Hematopoietic multipotent progenitor cell treated with erythropoietin and hydrocortisone succinate and interleukin-3 and kit ligand, for 4 days (in vitro differentiated cells): Measurements from ENCODE around the gene IFNA8.
"Not testable (repeated sequence)": the region's sequence is repeated elsewhere in the genome, so short reads cannot be mapped to it uniquely, and the experiment has no call there.

ENCODE experiments used
- DNase-seq: peaks from one replicate; pipeline ENCODE4 v3.0.0-alpha.2; 2015

Gene IFNA8

DNA sequence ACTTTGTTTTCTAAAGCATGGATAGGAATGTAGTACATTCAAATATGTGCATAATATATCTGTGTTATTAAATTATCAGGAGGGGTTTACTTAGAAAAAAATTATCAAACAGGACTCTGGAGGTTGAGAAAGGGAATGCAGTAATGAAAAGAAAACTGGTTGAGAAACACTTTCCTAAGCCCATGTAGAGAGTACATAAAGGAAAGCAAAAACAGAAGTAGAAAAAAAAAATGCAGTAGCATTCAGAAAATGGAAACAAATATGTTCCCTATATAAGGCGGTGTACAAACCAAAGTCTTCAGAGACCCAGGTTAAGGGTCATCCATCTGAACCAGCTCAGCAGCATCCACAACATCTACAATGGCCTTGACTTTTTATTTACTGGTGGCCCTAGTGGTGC lies at the start of gene IFNA8:
Gene IFNA8 (plus strand): TSS at position 301 of the 400 bp plus-strand sequence. CDS start 60 bp downstream, at position 361.
- no peak for DNase-seq

DNA sequence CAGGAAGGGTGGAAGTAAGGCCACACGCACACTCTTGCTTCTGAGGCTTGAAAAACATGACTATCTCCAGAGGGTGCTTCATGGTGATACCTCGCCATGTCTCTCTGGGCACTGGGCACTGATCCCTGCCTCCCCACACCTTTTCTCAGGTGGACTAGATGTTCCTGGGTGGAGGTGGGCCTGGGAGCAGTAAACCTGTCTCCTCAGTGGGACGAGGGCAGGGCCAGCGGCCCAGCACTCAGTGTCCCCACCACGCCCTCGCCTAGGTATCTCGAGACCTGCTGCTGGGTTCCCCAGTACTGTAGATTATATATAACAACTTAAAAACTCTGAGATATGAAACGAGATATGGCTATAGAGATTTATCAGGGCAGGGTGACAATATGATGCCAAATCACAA lies 46.6 kb upstream of the IFNA8 start:
- no peak for DNase-seq

DNA sequence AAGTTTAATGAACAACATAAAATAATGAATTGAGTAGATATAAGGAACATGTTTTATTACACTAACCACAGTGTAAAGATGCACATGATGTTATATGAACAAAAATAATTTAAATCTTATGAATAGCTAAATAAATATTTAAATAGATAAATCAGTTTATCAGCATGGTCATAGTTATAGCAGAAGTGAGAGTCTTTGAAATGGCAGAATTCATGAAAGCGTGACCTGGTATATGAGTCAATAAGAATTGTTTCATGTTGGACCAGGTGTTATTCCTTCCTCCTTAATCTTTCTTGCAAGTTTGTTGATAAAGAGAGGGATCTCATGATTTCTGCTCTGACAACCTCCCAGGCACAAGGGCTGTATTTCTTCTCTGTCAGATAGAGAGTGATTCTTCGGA lies 41.7 kb upstream of the IFNA8 start:
- DNase-seq, result not testable (repeated sequence)

DNA sequence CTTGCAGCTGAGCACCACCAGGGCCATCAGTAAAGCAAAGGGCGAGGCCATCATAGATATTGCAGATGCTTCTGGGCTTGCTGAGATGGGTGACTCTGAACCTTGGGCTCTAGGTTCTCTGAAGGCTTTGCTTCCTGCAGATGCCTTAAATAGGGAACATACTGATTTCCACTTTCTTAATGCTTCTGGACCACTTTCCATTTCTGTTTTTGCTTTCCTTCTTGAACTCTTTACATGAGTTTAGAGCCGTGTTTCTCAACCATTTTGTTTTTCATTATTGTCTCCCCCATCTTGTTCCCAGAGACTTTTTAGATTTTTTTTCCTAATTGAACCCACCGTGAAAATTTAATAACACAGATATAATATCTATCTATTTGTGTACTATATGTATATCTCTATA lies 41.0 kb upstream of the IFNA8 start, which contains the start of gene IFNA13:
Gene IFNA13 (minus strand): TSS at position 101 of the 400 bp plus-strand sequence. CDS start 47 bp downstream, at position 54.
- DNase-seq, result no peak

DNA sequence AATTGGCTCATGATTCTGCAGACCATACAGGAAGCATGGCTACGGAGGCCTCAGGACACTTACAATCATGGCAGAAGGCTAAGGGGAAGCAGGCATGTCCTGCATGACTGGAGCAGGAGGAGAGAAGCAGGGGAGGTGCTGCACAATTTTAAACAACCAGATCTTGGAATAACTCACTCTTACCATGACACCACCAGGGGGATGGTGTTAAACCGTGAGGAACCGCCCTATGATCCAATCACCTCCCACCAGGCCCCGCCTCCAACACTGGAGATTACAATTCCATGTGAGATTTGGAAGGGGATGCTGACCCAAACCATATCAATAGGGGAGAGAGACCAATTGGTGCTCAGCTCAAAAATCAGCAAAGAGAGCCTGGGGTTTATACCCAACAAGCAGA lies 37.5 kb upstream of the IFNA8 start:
- DNase-seq, result not testable (repeated sequence)

DNA sequence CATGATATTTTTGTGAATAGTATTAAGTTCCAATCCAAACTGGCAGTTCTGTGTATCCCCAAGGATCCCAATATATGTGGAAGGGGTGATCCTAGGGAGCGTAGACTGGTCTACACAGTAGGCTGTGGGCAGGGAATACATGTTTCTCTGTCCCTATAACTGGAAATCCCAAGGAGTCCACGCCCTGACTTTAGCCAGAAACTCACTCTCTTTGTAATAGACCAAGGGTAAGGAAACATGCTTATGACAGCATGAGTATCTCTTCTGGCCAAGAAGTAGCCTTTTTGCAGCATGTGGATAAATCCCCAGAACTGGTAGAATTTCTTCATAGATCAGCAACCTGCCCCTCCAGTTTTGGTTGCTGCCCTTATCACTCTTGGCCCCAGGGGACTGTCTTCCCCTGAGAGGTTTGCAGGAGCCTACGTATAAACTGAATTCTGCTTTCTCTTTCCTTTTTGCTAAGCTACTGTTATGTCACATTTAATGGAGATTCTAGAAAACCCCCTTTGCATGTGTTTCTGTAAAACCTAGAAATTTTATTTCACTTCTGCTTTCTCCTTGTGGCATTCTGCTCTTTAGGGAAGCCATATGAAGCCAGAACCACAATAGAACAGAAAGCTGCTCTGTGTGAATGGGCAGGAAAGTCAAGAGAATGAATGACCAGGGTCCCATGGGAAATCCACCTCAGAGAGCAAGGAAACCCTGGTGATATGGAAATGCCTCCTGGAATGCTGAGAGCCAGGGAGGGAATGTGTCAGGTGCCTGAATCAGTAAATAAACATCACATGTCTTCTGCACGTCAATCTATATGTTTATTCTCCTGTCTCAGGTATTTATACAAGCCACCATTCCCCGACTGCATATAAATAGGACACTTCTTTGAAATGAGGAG lies 27.2 kb upstream of the IFNA8 start:
- DNase-seq, result peak; percentile 63

DNA sequence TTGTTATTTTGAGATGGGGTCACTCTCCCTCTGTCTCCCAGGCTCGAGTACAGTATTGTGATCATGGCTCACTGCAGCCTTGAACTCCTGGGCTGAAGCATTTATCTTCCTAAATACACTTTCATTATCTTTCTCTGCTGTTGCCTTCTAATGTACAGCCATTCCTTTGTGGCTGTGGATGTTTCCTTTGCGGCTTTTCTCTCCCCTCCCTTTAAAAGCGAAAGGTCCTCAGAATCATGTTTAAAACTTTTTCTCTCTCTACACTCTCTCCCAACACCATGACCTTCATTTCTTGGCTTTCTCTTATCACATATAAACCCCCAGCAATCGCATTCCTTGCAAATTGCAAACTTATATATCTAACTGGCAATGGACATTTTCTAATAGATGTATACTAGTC lies 25.3 kb upstream of the IFNA8 start:
- DNase-seq, result peak; percentile 23

DNA sequence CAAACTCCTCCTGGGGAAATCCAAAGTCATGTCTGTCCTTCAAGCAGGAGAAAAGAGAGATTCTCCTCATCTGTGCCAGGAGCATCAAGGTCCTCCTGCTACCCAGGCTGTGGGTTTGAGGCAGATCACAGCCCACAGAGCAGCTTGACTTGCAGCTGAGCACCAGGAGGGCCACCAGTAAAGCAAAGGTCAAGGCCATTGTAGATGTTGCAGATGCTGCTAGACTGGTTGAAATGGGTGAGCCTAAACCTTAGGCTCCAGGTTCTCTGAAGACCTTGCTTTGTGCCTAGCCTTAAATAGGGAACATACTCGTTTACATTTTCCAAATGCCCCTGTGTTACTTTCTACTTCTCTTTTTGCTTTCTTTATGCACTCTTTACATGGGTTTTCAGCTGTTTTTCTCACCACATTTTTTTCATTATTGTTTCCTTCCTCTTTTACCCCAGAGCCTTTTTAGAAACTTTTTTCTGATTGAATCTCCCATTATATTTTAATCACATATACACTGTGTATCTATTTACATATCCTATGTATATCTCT lies 23.7 kb upstream of the IFNA8 start, which contains the start of gene IFNA2:
Gene IFNA2 (minus strand): TSS at position 268 of the 540 bp plus-strand sequence. CDS start 69 bp downstream, at position 199.
- peak; percentile 75 for DNase-seq

DNA sequence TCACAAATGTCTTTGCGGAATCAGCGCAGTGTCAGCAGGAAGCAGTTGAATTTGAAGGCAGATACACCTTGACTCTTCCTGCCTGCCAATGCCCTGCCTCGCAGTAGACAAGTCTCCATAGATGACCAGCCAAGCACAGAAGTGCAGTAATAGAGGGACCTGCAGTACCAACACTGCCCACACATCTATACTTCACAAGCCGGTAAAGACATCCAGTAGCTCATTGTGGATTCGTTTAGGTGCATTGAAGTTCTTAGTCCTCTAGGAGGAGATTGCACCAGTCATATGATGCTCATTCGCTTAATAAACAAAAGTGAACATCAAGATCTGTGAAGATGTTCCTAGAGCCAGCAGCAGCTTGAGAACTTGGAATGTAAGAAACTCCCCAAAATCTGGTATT lies 16.6 kb upstream of the IFNA8 start:
- DNase-seq, result peak; percentile 65

DNA sequence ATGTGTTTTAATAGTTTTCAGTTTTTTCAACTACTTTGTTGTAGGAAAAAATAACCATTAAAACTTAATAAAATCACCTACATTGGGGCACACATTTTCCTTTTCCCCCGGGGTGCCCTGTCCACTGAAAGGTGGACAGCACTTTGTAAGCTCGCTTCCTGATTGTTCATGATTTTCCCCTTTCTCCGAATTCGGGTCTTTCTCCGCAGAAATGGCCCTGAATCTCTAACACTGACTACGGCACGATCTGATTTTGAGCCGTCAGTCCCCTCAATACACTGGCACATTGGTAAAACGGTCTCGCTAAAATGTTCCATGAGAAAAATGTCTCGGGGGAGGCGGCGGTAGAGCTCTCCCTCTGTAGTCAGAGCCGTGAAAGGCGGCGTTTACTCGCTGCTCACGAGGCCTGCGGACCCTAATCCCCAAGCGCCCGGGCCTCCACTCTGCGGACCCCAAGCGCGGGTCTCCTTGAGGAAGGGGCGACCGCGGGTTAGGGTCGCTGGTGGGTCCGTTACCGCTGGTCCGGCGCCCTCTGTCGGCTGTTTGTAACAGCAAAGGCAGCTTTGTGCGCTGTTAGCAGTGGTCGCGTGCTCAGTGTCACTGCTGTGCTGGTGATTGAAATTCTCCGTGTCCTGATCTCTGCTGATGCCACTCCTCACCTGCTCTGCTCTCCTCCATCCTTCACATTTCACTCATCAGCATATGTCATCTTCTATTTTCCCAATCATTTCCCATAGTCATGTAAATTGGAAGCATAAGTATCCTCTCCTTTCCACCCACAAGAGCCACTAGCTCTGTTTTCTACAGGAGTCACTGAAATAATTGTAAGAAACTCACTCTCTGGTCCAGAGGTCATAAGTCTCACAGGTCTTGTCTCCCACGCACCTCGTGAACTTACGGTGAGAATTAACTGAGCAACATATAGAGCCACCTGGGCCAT lies 12.9 kb upstream of the IFNA8 start:
- DNase-seq, result peak; percentile 68

DNA sequence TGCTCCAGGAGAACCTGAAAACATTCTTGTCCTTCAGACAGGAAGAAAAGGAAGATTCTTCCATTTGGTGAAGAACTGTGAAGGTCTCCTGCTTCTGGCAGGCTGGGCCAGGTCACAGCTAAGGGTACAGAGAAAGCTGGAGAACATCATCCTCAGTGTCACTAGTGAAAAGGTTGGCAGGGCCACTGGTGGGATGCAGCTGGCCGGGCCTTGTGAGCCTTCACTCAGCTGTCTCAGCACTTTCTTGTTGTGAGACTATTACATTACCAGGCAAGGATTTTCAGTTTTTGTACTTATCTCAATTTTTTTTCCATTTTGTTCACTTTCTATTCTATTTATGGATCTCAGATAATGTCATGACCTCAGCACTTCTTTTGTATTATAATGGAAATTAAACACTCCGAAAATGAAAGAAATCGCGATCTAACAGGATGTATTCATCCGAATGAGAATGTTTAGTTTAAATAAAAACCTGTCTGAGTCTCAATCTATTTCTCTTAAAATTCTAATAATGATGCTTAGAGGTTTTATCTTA lies 9.9 kb upstream of the IFNA8 start:
- no peak for DNase-seq

DNA sequence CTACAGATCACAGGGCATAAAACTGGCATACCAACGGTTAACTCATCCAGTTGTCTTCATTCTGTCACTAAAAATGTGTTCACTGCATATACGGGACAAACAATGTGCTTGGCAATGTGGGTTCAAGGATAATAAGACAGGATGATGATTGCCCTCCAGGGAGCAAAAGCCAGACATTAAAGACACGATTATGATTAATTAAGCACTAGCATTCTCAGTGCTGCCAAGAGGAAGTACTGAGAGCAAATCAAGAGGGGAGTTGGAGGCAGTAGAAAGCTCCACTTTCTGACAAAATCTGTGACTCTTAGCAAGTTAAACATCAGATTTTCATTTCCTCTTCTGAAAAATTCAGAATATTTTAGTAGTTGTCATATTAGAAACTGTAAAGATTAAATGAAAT lies 9.0 kb upstream of the IFNA8 start:
- DNase-seq, result peak; percentile 34

DNA sequence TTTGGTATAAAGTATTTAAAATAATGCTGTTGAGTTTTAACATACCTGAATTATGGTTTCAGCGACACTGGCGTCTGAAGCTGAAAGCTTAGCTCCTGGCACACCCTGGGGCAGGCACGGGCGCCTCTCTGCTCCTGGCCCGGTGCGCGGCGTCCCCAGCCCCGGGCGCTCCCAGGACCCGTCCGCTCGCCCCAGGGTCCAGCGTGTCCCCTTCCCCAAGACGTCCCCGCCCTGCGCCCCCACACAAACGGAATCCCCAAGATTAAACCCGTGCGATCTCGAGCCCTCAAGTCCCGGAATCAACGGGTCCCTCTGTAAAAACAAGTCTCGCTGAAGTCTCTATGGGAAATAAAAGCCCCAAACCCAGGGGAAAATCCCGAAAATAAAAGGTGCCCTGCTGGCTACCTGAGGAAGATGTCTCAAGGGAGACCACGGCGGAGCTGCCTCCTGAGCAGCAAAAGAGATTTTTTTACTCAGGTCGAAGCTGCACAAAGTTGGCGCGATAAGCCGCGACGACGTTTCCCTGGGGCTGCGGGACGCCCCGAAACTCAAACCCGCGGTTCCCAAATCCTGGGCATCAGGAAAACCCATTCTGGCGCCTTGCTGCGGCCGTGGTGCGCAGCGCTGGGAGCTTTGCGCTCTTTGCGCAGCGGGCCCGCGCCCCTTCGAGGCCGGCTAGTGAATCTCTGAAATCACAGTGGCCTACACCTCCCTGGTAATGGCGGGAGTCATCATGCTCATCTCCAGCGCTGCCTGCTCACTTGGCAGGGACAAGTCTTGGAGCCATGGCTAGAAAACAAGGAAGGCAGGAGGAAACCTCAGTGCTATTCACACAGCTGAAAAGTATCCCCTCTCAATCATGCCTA lies 6.3 kb upstream of the IFNA8 start:
- DNase-seq, result peak; percentile 27

DNA sequence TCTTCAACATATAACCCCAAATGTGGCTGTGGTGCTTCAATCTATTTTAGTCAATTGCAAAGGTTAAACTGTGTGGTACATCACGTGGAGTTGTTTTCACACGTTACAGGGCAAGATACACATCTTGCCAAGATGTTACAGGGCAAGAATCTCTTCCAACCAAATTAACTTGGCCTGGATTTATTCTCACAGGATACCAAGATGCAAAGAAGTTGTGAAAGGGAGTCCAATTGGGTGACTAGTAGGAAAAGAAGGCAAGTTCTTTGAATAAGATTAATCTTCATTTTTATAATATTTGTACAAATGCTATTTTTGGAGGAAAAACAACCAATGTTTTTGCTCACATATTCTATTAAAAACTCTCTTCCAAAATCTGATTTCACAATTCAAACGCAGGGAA lies 4.8 kb upstream of the IFNA8 start:
- no peak for DNase-seq

DNA sequence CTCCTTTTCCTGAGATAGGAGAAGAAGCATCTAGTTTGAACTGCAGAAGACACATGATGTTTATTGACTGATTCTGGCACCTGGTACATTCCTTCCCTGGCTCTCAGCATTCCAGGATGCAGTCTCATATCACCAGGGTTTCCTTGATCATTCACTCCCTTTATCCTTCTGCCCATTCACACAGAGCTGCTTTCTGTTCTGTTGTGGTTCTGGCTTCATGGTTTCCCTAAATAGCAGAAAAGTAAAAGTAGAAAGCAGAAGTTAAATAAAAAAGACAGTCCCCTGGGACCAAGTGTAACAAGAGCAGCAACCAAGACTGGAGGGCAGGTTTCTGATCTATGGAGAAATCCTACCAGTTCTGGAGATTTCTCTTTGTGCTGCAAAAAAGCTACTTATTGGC lies 3.2 kb downstream of the IFNA8 start:
- DNase-seq, result no peak

DNA sequence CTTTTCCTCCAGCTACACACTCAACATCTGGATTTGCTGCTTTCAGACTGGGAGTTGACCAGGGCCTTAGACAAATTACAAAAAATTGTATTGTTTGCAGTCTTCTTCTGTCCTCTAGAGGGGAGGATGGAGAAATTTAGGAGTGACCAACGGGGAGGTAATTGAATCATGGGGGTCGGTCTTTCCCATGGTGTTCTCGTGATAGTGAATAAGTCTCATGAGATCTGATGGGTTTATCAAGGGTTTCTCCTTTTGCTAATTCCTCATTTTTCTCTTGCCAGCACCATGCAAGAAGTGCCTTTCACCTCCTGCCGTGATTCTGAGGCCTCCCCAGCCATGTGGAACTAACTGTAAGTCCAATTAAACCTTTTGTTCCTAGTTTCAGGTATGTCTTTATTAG lies 4.2 kb downstream of the IFNA8 start:
- no peak for DNase-seq

DNA sequence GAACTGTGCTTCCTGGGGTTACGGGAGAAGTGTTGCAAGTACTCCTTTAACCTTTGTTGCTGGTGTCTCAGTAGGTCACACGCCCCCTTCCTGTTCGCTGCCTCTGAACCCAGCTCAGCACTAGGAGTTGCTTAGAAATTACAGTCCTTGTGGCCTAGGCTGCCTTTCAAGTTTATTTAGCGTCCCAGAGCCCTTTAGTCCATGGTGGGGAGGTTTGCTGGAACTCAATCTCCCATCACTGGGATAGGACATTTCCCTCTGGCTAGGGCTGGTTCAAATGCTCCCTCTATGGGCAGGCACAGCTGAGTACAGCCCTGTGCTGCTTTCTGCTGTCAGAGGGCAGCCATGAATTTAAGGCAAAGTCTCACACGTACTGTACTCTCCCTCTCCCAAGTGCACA lies 4.7 kb downstream of the IFNA8 start:
- peak; percentile 14 for DNase-seq

DNA sequence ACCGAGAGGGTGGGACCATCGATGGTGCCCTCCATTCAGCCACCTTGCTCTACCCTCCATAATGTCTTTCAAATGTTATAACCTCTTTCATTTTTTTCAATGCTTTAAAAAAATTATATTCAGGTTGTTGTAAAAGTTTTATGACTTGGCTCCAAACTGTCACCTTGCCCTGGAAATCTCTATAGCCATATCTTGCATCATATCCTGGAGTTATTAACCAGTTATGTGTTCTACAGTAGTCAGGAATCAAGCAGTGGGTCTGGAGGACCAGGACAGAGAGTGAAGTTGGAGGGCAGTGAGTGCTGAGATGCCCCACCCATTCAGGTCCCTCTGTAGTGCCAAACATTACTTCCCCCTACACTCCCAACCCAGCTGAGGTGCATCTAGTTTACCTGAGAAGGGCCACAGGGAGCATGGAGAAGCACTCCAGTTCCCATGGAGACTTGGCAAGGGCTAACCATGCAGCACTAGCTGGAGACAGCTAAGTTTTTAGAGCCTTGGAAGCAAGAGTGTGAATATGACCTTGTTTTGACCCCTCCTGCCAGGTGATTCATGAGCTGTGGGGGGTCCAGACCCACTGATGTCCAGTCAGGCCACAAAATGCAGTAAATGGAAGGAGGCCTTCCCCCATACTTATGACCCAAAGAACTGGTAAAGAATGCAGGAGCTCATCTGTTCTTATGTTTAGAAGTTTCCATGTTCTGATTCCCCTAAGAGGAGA lies 5.5 kb downstream of the IFNA8 start:
- no peak for DNase-seq

DNA sequence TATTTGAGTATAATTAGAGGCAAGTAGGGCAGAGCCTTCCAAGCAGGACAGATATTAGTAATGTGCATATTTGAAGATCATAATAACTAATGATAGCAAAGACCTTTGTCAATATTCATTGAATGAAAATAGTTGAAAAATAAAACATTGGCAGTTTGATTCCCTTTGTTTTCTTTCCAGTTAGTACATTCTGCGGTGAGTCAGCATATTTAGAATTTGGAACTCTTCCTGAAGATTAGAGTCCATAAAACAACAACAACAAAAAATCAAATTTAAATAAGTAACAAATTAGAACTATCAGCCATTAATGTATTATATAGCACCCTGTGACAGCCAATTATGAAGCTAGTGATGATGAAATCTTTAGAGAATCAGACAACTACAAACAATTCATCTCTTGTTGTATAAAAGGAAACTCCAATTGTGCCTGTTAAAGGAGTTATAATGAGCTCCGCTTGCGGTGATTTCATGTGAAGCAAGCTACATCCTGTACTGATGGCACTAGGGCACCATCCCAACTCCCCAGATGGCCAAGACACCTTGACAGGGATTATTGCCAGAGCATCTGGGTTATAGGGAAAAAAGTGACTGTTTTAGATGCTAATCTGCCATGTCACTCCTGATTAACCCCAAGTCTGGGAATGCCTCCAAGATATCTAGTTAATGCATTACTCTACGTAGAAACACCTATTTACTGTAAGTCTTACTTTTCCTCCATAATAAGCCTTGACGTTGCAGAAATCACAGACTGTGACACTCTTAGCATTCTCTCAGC lies 6.8 kb downstream of the IFNA8 start:
- no peak for DNase-seq

DNA sequence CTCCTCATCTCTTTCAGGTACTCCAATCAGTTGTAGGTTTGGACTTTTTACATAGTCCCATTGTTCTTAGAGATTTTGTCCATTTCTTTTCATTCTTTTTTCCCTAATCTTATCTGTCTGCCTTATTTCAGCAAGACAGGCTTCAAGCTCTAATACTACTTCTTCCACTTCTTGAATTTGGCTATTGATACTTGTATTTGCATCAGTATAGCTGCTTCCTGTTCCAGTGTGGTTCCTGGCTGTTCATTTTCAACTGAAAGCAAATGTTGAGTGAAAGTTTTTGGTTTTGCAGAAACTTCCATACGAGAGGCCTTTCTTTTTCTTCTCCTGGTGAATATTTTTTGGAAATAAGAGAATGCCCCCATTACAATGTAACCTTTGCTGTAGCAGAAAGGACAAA lies 19.3 kb downstream of the IFNA8 start:
- no peak for DNase-seq
